ENCODE results near the gene ACTL7A.

The ACTL7A gene

DNA sequence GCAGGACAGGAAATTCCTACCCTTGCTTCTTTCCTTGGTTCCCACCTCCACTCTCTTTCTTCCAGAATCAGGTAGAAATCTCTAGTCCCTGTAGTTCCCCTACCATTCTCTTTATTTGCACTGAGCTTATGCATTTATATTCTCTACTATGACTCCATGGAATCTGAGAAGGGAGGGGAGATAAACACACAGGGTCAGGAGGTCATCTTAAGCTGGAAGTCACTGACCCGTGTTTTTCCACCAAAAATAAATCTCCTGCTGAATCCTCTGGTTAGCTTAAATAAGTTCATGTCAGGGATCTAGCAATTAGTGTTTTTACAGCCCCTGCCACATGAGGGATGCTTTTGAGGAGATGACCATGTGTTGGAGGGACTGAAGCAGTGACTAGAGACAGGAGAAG is 10.0 kb upstream of the ACTL7A start:
- H3K27me3 Mint-ChIP-seq (ENCODE audit: low read depth), result peaks cover 1% of the 10 kb centered on the region
- H3K4me1 Mint-ChIP-seq, result no peaks in the 10 kb centered on the region
- TF ChIP-seq, protein P1, sequence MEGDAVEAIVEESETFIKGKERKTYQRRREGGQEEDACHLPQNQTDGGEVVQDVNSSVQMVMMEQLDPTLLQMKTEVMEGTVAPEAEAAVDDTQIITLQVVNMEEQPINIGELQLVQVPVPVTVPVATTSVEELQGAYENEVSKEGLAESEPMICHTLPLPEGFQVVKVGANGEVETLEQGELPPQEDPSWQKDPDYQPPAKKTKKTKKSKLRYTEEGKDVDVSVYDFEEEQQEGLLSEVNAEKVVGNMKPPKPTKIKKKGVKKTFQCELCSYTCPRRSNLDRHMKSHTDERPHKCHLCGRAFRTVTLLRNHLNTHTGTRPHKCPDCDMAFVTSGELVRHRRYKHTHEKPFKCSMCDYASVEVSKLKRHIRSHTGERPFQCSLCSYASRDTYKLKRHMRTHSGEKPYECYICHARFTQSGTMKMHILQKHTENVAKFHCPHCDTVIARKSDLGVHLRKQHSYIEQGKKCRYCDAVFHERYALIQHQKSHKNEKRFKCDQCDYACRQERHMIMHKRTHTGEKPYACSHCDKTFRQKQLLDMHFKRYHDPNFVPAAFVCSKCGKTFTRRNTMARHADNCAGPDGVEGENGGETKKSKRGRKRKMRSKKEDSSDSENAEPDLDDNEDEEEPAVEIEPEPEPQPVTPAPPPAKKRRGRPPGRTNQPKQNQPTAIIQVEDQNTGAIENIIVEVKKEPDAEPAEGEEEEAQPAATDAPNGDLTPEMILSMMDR (IDR thresholded peaks at IDR 0.05; ENCODE audit: unreplicated experiment in 3 of 3), result no peak
- no peaks in the 10 kb centered on the region for H3K36me3 Mint-ChIP-seq (ENCODE audit: low read depth)
- H3K4me3 Mint-ChIP-seq, result no peak overlapping the region
- no peak overlapping the region for H3K27ac Mint-ChIP-seq
- no peaks in the 10 kb centered on the region for H3K9me3 Mint-ChIP-seq

DNA sequence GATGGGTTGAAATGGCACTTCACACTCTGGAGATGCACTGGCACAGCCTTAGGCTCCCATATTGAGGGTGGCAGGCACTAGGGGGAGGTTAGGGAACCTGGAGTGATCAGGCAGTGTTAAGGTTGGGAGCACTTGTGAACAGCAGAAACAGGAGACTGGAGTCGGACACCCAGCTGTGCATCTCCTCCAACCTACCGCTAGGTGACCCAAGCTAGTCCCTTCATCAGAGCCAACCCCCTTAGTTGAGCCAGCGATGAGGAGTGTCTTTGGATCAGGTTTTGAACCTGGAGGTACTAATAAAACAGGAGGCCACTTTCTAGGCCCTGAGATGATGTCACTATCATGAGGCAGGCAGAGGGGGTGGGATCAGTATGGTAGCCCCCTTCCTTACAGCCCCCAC is 8.0 kb upstream of the ACTL7A start:
- Mint-ChIP-seq H3K27me3 (ENCODE audit: low read depth) (peaks cover 6% of the 10 kb centered on the region), H3K4me1 (no peaks in the 10 kb centered on the region), H3K4me3 (no peak overlapping the region), H3K27ac (no peak overlapping the region), H3K9me3 (no peaks in the 10 kb centered on the region), H3K36me3 (ENCODE audit: low read depth) (no peaks in the 10 kb centered on the region)
- TF ChIP-seq, protein P1 (IDR thresholded peaks at IDR 0.05; ENCODE audit: unreplicated experiment in 3 of 3), result no peak

DNA sequence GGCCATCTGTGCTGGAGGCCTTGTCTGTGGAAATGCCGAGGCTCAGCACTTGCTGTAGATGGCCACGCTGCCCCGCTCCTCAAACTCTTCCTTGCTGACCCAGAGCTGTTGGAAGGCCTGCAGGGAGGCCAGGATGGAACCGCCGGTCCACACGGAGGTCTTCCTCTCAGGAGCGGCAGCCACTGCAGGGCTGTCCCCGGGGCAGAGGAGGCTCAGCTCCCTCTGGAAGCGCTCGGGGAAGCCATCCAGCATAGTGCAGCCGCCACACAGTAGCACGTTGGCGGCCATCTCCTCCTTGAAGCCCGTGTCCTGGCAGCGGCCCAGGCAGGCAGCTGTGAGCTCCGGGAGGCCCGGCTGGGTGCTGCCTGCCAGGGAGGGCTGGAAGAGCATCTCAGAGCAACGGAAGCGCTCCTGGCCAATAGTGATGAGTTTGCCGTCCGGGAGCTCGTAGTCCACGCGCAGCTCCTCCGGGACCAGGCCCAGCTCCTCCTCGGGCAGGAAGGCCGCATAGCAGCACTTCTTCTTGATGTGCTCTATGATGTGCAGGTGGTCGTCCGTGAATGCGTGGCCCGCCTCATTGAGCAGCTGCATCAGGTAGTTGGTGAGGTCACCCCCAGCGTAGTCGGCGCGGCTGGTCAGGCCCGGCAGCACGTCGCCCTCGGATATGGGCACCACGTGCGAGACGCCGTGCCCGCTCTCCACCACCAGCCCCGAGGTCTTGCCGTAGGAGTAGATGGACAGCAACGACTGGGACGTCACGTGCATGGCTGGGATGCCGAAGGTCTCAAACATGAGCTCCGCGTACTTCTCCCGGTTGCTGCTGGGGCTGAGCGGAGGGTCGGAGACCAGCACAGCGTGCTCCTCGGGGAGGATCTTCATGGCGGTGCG is 7.2 kb upstream of the ACTL7A start:
- no peak overlapping the region for H3K27ac Mint-ChIP-seq
- TF ChIP-seq, protein P1 (IDR thresholded peaks at IDR 0.05; ENCODE audit: unreplicated experiment in 3 of 3), result no peak
- peaks cover 6% of the 10 kb centered on the region for H3K27me3 Mint-ChIP-seq (ENCODE audit: low read depth)
- H3K4me3 Mint-ChIP-seq, result no peak overlapping the region
- no peaks in the 10 kb centered on the region for H3K36me3 Mint-ChIP-seq (ENCODE audit: low read depth)
- no peaks in the 10 kb centered on the region for H3K4me1 Mint-ChIP-seq
- peaks cover 1% of the 10 kb centered on the region for H3K9me3 Mint-ChIP-seq

DNA sequence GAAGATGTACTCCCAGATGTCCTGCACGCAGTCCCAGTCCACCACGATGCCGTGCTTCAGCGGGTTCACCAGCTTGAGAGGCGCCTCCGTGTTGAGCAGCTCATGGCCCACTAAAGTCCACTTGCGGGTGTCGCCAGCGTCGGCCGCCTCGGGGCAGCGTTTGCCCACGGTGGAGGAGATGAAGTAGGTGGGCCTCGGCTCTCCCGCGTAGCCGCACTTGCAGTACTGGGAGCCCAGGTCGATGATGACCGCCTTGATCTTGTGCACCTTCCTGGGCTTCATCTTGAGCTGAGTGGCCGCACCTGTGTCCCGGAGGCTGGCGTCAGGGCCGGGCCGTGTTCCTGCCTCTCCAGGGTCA is 6.6 kb upstream of the ACTL7A start:
- TF ChIP-seq, protein P1 (IDR thresholded peaks at IDR 0.05; ENCODE audit: unreplicated experiment in 3 of 3), result no peak
- Mint-ChIP-seq H3K4me1 (no peaks in the 10 kb centered on the region), H3K27ac (no peak overlapping the region), H3K27me3 (ENCODE audit: low read depth) (peaks cover 6% of the 10 kb centered on the region), H3K4me3 (no peak overlapping the region), H3K9me3 (peaks cover 2% of the 10 kb centered on the region), H3K36me3 (ENCODE audit: low read depth) (no peaks in the 10 kb centered on the region)

DNA sequence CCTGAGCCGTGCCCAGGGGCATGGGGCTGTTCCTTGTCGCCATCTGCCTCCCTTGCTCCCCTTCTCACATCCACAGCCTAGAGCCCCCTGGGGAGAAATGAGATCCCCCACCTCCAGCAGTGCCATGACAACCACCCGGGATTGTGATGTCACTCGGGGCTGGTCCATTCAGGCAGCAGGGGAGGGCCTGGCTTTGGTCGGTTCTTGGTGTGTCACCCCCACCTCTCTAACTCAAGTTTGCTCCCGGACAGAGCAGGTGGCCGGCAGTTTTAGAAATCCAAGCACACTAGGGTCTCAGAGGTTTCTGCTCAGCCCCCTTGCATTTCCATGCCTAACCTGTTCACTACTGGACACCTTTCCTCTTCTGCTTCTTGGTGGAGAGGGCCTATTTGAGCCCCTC is 6.2 kb upstream of the ACTL7A start, which contains the start of gene ACTL7B:
TSS of gene ACTL7B (minus strand) at position 99 of the 400 bp plus-strand sequence. CDS start at position 43, 56 bp downstream.
- H3K9me3 Mint-ChIP-seq, result peaks cover 2% of the 10 kb centered on the region
- H3K27me3 Mint-ChIP-seq (ENCODE audit: low read depth), result peaks cover 6% of the 10 kb centered on the region
- TF ChIP-seq, protein P1 (IDR thresholded peaks at IDR 0.05; ENCODE audit: unreplicated experiment in 3 of 3), result no peak
- H3K27ac Mint-ChIP-seq, result no peak within 1 kb of the TSS
- H3K4me3 Mint-ChIP-seq, result no peak within 1 kb of the TSS
- no peaks in the 10 kb centered on the region for H3K36me3 Mint-ChIP-seq (ENCODE audit: low read depth)
- no peaks in the 10 kb centered on the region for H3K4me1 Mint-ChIP-seq

DNA sequence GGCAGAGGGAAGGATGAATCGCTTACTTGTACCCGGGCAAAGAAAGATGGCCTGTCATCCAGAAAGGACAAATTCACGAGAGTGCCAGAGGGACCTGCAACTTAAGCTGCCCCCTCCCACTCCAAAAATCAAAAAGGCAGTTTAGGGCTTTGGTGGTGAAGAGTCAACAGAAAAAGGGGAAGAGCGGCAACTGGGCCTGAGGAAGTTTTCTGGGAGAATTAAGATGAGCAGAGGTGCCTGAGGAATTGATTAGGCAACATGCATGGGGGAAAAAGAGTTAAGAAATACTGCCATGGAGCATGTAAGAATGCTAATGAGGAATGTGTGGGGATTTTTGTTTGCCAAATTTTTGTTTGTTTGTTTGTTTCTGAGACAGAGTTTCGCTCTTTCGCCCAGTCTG is 4.5 kb upstream of the ACTL7A start:
- H3K9me3 Mint-ChIP-seq, result peaks cover 2% of the 10 kb centered on the region
- TF ChIP-seq, protein P1 (IDR thresholded peaks at IDR 0.05; ENCODE audit: unreplicated experiment in 3 of 3), result no peak
- H3K36me3 Mint-ChIP-seq (ENCODE audit: low read depth), result peaks cover 2% of the 10 kb centered on the region
- no peak overlapping the region for H3K4me3 Mint-ChIP-seq
- no peak overlapping the region for H3K27ac Mint-ChIP-seq
- no peaks in the 10 kb centered on the region for H3K4me1 Mint-ChIP-seq
- H3K27me3 Mint-ChIP-seq (ENCODE audit: low read depth), result peaks cover 6% of the 10 kb centered on the region
